PC-9 (cell line): Measurements from ENCODE around the gene C19orf67. TPM values are rescaled to one million over a fixed set of nuclear protein-coding genes. Genes with fewer than 3 reads are reported as not detected.

Experiments
- BruUV-seq: library from RNA; stranded (reverse); fragments of 400-500 nt; replicated peaks from 2 replicates; lab custom pipeline; 2021; lab: Mats Ljungman, UMichigan
- CTCF ChIA-PET: fragments of 300-600 bp; sonication (Branson Sonifier 250); formaldehyde crosslinking; loops from one replicate; lab custom pipeline; 2022; ENCODE audit warnings: antibody characterized with exemption; lab: Charles Lee
- POLR2A ChIA-PET: fragments of 300-600 bp; sonication (Branson Sonifier 250); formaldehyde crosslinking; loops from one replicate; lab custom pipeline; 2022; ENCODE audit warnings: antibody characterized with exemption; ENCODE audit not compliant: unreplicated experiment; lab: Charles Lee
- DNase-seq, 2 experiments: peaks; one replicate each; pipeline versions ENCODE4 v3.0.0 to v3.0.0-alpha.2; 2015 to 2022; ENCODE audit warnings: mixed read lengths in 1 of 2
- H2AFZ ChIP-seq: fragments of 200-600 bp; sonication (generic); 2 replicates; pipeline ENCODE4 v1.8.1; 2017; ENCODE audit warnings: antibody characterized with exemption
- H3F3A ChIP-seq: fragments of 200-600 bp; sonication (generic); 2 replicates; pipeline ENCODE4 v1.8.1; 2017; ENCODE audit warnings: antibody characterized with exemption, mild to moderate bottlenecking, low read depth; ENCODE audit not compliant: insufficient read depth
- H3K27ac ChIP-seq: fragments of 200-600 bp; sonication (generic); 2 replicates; pipeline ENCODE4 v1.6.1; 2016; ENCODE audit warnings: mixed run types
- H3K27me3 ChIP-seq: fragments of 200-600 bp; sonication (generic); 2 replicates; pipeline ENCODE4 v1.6.1; 2016; ENCODE audit warnings: low read depth, mixed run types; ENCODE audit not compliant: insufficient read depth
- H3K36me3 ChIP-seq: fragments of 200-600 bp; sonication (generic); 2 replicates; pipeline ENCODE4 v1.6.1; 2016; ENCODE audit warnings: low read depth, mixed run types
- H3K4me1 ChIP-seq: fragments of 200-600 bp; sonication (generic); replicated peaks from 2 replicates; pipeline ENCODE4 v1.6.1; 2016; ENCODE audit warnings: mixed run types; ENCODE audit not compliant: insufficient read depth
- H3K4me2 ChIP-seq: fragments of 200-600 bp; sonication (generic); 2 replicates; pipeline ENCODE4 v1.6.1; 2017; ENCODE audit warnings: mixed run types
- H3K4me3 ChIP-seq: fragments of 200-600 bp; sonication (generic); 2 replicates; pipeline ENCODE4 v1.6.1; 2016; ENCODE audit warnings: mixed run types
- H3K79me2 ChIP-seq: fragments of 200-600 bp; sonication (generic); 2 replicates; pipeline ENCODE4 v1.6.1; 2017; ENCODE audit warnings: low read depth, mixed run types
- H3K9me2 ChIP-seq: fragments of 200-600 bp; sonication (generic); 2 replicates; pipeline ENCODE4 v1.8.1; 2017; ENCODE audit warnings: mild to moderate bottlenecking; ENCODE audit not compliant: insufficient read depth
- H3K9me3 ChIP-seq: fragments of 200-600 bp; sonication (generic); 2 replicates; pipeline ENCODE4 v1.8.1; 2016; ENCODE audit warnings: low read depth; ENCODE audit not compliant: insufficient read depth
- H4K20me1 ChIP-seq: fragments of 200-600 bp; sonication (generic); 2 replicates; pipeline ENCODE4 v1.8.1; 2017; ENCODE audit not compliant: insufficient read depth
- EZH2 ChIP-seq: fragments of 200-600 bp; sonication (generic); IDR thresholded peaks from 2 replicates; pipeline ENCODE4 v1.8.0; 2017; ENCODE audit warnings: antibody characterized with exemption, low read depth
- intact Hi-C: fragments of 100-400 bp; cut with micrococcal nuclease; formaldehyde crosslinking; loops from one replicate; pipeline ENCODE4 v1.10.0; 2022; ENCODE audit not compliant: unreplicated experiment
- total RNA-seq: library from RNA; stranded (reverse); gene quantifications from 2 replicates; pipeline ENCODE4 v1.2.3, GENCODE V29; 2021
- TF ChIP-seq, protein P1 (sequence below): fragments of 200-600 bp; sonication (generic); conservative IDR thresholded peaks from 2 replicates; pipeline ENCODE4 v1.6.1; 2017; ENCODE audit warnings: mixed run types, antibody characterized with exemption, mild to moderate bottlenecking, moderate library complexity

C19orf67 gene
- total RNA-seq, 1 experiment from 2014 or later: not detected

DNA sequence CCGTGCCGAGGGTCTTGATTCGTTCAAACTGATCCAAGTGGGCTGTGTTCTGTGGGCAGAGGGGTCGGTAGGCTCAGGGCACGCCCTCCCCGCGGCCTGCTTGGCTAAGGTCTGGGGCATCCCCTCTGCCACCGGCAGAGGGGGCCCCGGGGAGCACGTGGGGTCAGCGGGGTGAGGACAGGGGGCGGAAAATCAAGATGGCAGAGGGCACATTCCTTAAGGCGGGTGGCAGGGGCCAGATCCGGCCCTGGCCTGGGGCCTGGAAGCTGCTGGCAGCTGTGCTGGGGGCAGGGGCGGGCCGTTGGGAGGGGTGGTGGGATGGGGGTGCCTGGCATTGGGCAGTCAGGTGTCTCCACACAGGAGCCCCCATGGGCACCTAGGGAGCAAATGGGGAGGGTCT lies 21.3 kb upstream of the C19orf67 start:
- no peak for DNase-seq
- no peaks in the 10 kb centered on the region for H3K27me3 ChIP-seq
- no peaks in the 10 kb centered on the region for H3K9me3 ChIP-seq
- no peaks in the 10 kb centered on the region for H4K20me1 ChIP-seq
- BruUV-seq: no TSS peak
- TF ChIP-seq EZH2: no peak
- TF ChIP-seq, protein P1, sequence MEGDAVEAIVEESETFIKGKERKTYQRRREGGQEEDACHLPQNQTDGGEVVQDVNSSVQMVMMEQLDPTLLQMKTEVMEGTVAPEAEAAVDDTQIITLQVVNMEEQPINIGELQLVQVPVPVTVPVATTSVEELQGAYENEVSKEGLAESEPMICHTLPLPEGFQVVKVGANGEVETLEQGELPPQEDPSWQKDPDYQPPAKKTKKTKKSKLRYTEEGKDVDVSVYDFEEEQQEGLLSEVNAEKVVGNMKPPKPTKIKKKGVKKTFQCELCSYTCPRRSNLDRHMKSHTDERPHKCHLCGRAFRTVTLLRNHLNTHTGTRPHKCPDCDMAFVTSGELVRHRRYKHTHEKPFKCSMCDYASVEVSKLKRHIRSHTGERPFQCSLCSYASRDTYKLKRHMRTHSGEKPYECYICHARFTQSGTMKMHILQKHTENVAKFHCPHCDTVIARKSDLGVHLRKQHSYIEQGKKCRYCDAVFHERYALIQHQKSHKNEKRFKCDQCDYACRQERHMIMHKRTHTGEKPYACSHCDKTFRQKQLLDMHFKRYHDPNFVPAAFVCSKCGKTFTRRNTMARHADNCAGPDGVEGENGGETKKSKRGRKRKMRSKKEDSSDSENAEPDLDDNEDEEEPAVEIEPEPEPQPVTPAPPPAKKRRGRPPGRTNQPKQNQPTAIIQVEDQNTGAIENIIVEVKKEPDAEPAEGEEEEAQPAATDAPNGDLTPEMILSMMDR: no peak
- POLR2A ChIA-PET: interaction anchor here (0.6 kb wide), 1 partner anchor 23 kb away, joined by 3 read pairs; no protein-coding TSS in a partner anchor
- CTCF ChIA-PET: no interaction called here
- no peak overlapping the region for H2AFZ ChIP-seq
- intact Hi-C loops: no loop called here
- no peak overlapping the region for H3K4me3 ChIP-seq
- H3K4me1 ChIP-seq: peaks cover 13% of the 10 kb centered on the region
- no peaks in the 10 kb centered on the region for H3K36me3 ChIP-seq
- no peaks in the 10 kb centered on the region for H3K79me2 ChIP-seq
- H3K9me2 ChIP-seq: no peaks in the 10 kb centered on the region
- H3K4me2 ChIP-seq: no peak overlapping the region
- peaks cover 37% of the 10 kb centered on the region; the same call in 1 of the 2 replicates for H3F3A ChIP-seq
- no peak overlapping the region for H3K27ac ChIP-seq

DNA sequence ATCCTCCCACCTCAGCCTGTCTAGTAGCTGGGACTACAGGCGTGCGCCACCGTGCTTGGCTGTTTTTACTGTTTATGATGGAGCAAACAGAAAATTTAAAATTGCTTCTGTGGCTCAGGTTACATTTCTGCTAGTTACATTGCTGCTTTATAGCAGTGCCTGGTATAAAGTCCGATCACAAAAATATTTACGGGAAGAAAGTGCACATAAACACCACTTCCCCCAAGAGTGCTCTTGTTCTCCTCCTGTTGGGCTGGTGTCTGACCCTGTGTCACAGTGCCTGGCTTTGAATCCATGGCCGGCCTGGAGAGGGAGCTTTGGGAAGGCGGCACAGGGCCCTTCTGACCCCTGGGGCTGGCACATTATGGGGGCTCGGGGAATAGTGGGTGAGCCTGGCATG lies 20.1 kb upstream of the C19orf67 start:
- no peak overlapping the region for H3K4me2 ChIP-seq
- no peaks in the 10 kb centered on the region for H3K27me3 ChIP-seq
- H3K36me3 ChIP-seq: no peaks in the 10 kb centered on the region
- H3K27ac ChIP-seq: no peak overlapping the region
- H4K20me1 ChIP-seq: no peaks in the 10 kb centered on the region
- H2AFZ ChIP-seq: no peak overlapping the region
- H3K79me2 ChIP-seq: no peaks in the 10 kb centered on the region
- H3K9me3 ChIP-seq: no peaks in the 10 kb centered on the region
- POLR2A ChIA-PET: no interaction called here
- CTCF ChIA-PET: no interaction called here
- BruUV-seq: no TSS peak
- H3K4me3 ChIP-seq: no peak overlapping the region
- DNase-seq: no peak
- intact Hi-C loops: no loop called here
- H3K9me2 ChIP-seq: no peaks in the 10 kb centered on the region
- H3K4me1 ChIP-seq: peaks cover 14% of the 10 kb centered on the region
- no peak for TF ChIP-seq EZH2
- TF ChIP-seq, protein P1: no peak
- peaks cover 41% of the 10 kb centered on the region; the same call in 1 of the 2 replicates for H3F3A ChIP-seq

DNA sequence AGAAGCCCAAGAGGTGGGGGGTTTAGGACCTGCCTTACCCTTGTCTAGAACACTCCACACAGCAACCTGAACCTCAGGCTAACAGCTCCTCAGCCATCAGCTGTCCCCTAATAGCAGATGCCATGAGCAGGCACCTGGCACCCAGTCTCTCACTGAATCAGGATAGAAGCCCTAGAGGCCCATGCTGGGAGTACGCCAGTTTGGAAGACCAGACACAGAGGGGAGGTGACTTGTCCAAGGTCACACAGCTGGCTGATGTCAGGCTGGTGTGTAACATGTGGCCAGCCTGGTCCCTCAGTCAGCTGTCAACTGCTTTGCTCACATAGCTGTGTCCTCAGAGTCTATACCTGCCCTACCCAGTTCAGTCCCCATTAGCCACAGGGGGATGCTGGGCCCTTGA lies 17.7 kb upstream of the C19orf67 start:
- Histone ChIP-seq H3K36me3 (no peaks in the 10 kb centered on the region), H2AFZ (no peak overlapping the region), H3K4me2 (no peak overlapping the region), H3K79me2 (no peaks in the 10 kb centered on the region), H3K27ac (no peak overlapping the region), H3F3A (peaks cover 39% of the 10 kb centered on the region; the same call in 1 of the 2 replicates), H3K4me3 (no peak overlapping the region), H3K9me3 (no peaks in the 10 kb centered on the region), H3K9me2 (no peaks in the 10 kb centered on the region), H3K4me1 (peaks cover 14% of the 10 kb centered on the region), H3K27me3 (no peaks in the 10 kb centered on the region), H4K20me1 (no peaks in the 10 kb centered on the region)
- ChIA-PET CTCF (no interaction called here), POLR2A (no interaction called here)
- intact Hi-C loops: no loop called here
- TF ChIP-seq EZH2: no peak
- TF ChIP-seq, protein P1: no peak
- no peak for DNase-seq
- no TSS peak for BruUV-seq
